GM19452 (cell line): Measurements from ENCODE around the gene GNS.
"Not testable (repeated sequence)": the region's sequence is repeated elsewhere in the genome, so short reads cannot be mapped to it uniquely, and the experiment has no call there.

Source experiments
- ATAC-seq: cut with Tn5 transposase; IDR thresholded peaks from one replicate; pipeline ENCODE4 v1.9.1; 2021; ENCODE audit not compliant: unreplicated experiment

Gene GNS

DNA sequence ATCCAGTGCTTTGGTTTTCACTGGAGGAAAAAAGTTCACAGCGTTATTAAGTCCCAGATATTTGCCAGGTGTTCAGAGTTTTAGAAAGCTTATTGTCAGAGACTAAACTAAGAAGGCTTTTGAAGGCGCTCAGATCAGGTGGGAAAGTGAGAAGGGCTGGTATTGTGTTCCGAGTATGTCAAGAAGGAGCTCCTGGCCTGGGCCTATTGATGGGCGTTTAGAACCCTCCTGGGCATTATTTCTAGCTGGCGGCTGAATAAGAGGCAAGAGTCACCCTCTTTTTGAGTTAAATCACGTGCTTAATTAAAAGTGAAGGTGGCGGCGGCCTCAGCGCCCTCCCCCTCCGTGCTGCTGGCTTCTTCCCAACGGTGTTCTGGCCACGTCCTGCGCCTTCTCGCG is 20.9 kb upstream of the GNS start:
- no peak for ATAC-seq

- no peak for ATAC-seq
Observed at GRCh38 chr12:64779354-64779974, 20.3 kb upstream of the GNS start.

DNA sequence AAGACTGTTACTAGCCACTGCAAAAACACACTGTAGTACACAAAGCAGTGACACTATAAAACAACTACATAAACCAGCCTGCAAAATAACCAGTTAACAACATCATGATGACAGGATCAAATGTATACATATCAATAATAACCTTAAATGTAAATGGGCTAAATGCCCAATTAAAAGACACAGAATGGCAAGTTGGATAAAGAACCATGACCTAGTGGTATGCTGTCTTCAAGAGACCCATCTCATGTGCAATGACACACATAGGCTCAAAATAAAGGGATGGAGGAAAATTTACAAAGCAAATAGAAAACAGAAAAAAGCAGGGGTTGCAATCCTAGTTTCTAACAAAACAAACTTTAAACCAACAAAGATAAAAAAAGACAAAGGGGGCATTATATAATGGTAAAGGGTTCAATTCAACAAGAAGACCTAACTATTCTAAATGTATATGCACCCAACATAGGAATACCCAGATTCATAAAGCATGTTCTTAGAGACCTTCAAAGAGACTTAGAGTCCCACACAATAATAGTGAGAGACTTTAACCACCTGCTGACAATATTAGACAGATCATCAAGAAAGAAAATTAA is 16.0 kb upstream of the GNS start:
- ATAC-seq: not testable (repeated sequence)

GRCh38 chr12:64773386-64773785 is 14.2 kb upstream of the GNS start:
- no peak for ATAC-seq

- no peak for ATAC-seq
Observed at GRCh38 chr12:64767495-64767894, 8.3 kb upstream of the GNS start.

GRCh38 chr12:64760808-64761573 is 1.8 kb upstream of the GNS start:
- ATAC-seq: no peak

DNA sequence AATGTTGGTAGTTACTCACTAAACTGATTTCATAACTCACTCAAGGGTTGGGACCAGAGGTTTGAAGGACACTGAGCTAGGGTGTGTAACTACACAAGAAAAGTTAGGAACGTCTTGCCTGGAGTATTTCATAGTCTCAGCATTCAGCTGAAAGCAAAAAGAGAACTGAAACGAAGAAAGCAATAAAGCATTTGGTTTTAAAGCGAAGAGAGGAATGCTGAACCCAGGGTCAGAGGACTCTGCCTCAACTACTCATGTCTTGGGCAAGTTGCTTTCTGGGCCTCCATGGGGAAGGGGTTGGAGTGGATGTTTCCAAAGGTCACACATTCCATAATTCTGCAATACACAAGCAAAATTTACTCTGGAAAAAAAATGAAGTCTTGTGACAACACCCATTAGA is 1.4 kb downstream of the GNS start:
- no peak for ATAC-seq

- ATAC-seq: no peak
Observed at GRCh38 chr12:64756376-64756775, 2.8 kb downstream of the GNS start.

GRCh38 chr12:64753427-64753826 is 5.8 kb downstream of the GNS start:
- ATAC-seq: no peak

DNA sequence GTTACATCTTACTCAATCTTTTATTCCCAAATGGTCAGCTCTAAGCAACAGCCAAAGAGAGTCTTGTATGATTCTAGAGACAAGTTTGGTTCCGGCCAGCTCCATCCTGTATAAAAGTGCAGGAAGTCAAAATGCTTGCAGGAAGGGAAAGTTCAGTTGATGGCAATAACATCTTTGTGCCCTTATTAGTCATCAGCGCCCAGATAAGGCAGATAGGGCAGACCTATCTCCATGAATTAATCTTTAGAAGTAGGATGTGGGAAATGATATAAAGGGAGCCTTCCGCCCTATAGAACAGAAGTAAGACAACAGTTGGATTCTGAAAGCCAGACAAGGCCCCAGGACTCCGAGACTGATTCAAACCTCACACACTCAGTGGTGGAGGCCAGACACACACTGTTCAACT is 6.4 kb downstream of the GNS start:
- ATAC-seq: no peak

- ATAC-seq: no peak
Observed at GRCh38 chr12:64752032-64752431, 7.2 kb downstream of the GNS start.

- no peak for ATAC-seq
Observed at GRCh38 chr12:64749461-64750200, 9.6 kb downstream of the GNS start.

DNA sequence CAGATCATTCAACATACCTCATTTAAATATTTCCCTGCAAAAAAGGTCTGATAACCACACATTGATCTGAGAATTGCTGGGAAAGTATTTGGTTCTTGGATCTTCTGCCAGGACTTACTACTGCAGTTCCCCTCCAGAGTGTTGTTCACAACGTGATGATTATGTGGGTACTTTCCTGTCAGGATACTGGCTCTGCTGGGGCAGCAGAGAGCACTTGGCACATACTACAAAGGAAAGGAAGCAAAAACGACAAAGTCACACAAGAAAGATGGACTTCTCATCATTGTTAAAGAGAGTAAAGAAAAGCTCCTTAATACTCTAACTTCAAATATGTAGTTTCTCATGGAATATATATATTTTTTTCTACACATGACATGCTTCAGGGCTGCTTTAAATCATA is 11.5 kb downstream of the GNS start:
- ATAC-seq: no peak

- no peak for ATAC-seq
Observed at GRCh38 chr12:64746663-64747062, 12.5 kb downstream of the GNS start.

DNA sequence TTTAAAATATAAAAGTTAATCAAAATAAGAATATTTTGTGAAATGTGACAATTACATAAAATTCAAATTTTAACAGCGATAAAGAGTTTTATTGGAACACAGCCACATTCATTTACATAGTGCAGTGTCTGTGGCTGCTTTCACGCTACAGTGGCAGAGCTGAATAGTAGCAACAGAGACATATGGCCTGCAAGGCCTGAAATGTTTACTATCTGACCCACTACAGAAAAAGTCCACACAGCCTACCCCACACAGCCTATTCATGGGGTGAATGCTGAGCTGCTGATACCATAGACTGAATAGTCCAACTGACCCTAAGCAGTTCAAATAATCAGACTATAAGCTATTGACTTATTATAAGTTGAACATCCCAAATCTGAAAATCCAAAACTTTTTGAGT is 13.2 kb downstream of the GNS start:
- ATAC-seq: no peak

GRCh38 chr12:64745259-64745807 is 13.9 kb downstream of the GNS start:
- no peak for ATAC-seq

DNA sequence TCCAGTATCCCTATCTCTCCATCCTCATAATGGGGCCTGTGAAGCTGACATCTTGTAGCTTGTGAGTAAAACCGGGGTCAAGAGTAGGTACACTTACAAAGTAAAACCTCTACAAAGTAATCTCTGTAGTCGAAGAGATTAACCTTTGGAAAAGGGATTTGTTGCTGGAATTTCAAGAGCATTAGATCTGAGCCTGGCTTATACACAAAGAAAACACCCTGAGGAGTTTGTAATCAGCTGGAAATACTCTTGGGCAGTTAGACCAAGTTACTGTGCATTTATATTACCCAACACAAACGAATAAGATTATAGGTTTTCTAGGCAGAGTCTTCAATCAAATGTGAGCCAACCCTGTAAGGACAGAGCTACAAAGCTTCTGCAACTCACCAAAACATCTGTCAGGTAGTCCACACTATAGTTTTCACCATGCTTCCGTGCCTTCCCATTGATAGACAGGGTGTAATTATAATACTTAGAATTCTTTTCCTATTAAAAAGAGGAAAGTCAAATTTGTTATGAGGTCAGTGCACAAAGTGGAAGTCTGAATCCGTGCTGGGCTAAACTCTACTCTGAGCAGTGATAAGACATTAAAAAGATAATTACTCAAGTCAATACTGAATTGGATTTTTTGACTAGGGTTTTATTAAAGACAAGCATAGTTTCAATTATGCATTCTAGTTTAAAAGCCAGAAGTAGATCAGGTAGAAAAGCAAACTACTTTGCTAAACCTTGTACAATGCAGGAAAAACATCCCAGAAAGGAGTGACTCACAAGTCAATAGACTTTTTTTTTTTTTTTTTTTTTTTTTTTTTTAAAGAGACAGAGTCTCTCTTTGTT is 14.6 kb downstream of the GNS start:
- no peak for ATAC-seq

DNA sequence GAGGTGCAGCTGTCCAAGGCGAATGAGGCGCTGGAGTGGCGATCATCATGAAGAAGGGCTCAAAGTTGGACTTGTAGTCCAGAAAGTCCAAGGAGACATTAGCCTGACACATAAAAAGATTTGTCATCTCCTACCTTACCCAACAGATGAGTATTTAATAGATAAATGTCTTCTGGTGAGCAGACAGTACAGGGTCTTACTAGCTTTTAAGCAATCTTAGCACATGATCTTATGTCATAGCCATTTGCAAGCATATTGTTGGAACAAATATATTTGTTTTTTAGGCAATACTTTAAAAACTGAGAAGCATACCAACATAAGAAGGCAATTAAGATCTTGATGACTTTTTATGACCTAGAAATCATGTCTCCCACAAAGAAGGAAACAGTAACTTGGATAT is 16.0 kb downstream of the GNS start:
- ATAC-seq: no peak

DNA sequence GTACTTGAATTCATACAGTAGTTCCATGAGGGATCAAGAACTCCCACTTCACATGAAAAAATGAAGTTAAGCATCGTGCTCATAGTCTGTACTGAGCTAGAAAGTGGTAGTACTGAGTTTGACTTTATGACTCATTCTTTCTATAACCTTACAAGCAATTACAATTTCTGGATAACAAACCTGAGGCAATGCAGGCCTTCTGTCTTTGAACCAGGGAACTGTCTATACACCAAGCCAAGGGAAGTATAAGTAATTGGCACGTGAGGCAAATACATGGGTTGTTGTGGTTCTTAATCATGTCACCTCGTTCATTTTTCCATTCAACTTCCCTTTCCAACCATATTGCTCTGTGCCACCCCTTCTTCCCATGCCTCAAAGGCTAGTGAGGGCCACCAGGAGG is 16.8 kb downstream of the GNS start:
- ATAC-seq: no peak

GRCh38 chr12:64740646-64741045 is 18.6 kb downstream of the GNS start:
- no peak for ATAC-seq

- no peak for ATAC-seq
Observed at GRCh38 chr12:64739778-64740177, 19.4 kb downstream of the GNS start.
